Measurements from ENCODE around the gene FHAD1. TPM values are rescaled to one million over a fixed set of nuclear protein-coding genes. Genes with fewer than 3 reads are reported as not detected.

Gene FHAD1
- total RNA-seq, 6 donors from 2014 or later, result 2.0 to 45.8 (median 12.5) TPM

DNA sequence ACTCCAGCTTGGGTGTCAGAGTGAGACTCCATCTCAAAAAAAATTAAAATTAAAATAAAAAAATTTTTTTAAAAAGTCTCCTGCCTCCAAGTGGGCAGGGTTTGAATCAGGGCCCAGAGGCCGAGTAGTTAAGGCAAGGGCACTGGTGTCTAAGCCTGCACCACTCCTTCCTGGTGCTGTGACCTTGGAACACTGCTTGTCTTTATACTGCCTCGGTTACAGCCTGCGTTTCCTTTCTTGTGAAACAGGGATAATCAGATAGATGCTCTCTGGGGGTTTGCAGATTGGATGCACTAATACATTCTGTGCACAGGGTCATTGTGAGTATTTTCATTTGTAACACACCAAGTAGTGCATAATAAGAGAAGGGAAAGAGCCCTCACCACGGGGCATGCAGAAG, 104.3 kb downstream of the FHAD1 start:
- H3K4me3 ChIP-seq, result no peak overlapping the region
- no peaks in the 10 kb centered on the region for H3K9me3 ChIP-seq
- H3K27me3 ChIP-seq, result no peaks in the 10 kb centered on the region
- DNase-seq (no peak), ATAC-seq (ENCODE audit: low FRiP score in 2 of 2) (no peak)
- H3K4me1 ChIP-seq, result peaks cover 0 to 10% (median 2%) of the 10 kb centered on the region in 4 donors
- no peak for TF ChIP-seq POLR2AphosphoS5 (IDR thresholded peaks at IDR 0.05)
- no peak for TF ChIP-seq POLR2A (IDR thresholded peaks at IDR 0.05)
- no peak for TF ChIP-seq CTCF (IDR thresholded peaks at IDR 0.05)
- no peak for TF ChIP-seq EP300 (IDR thresholded peaks at IDR 0.05)
- H3K27ac ChIP-seq, result no peak overlapping the region
- 72 to 82% methylated on average over 4 of the region's 4 CpGs for WGBS, 2 donors
- H3K36me3 ChIP-seq, result no peaks in the 10 kb centered on the region

- Histone ChIP-seq H3K9me3 (no peaks in the 10 kb centered on the region), H3K27ac (no peak overlapping the region), H3K36me3 (no peaks in the 10 kb centered on the region), H3K4me3 (no peak overlapping the region), H3K27me3 (no peaks in the 10 kb centered on the region), H3K4me1 (peaks cover 0 to 5% (median 2%) of the 10 kb centered on the region in 4 donors)
- WGBS, 2 donors, result 61 to 73% methylated on average over 12 of the region's 12 CpGs
- ATAC-seq (ENCODE audit: low FRiP score in 2 of 2) (no peak), DNase-seq (no peak)
- TF ChIP-seq POLR2AphosphoS5 (IDR thresholded peaks at IDR 0.05) (no peak), EP300 (IDR thresholded peaks at IDR 0.05) (no peak), POLR2A (IDR thresholded peaks at IDR 0.05) (no peak), CTCF (IDR thresholded peaks at IDR 0.05) (no peak)
Observed at GRCh38 chr1:15352128-15352957, 105.3 kb downstream of the FHAD1 start.

DNA sequence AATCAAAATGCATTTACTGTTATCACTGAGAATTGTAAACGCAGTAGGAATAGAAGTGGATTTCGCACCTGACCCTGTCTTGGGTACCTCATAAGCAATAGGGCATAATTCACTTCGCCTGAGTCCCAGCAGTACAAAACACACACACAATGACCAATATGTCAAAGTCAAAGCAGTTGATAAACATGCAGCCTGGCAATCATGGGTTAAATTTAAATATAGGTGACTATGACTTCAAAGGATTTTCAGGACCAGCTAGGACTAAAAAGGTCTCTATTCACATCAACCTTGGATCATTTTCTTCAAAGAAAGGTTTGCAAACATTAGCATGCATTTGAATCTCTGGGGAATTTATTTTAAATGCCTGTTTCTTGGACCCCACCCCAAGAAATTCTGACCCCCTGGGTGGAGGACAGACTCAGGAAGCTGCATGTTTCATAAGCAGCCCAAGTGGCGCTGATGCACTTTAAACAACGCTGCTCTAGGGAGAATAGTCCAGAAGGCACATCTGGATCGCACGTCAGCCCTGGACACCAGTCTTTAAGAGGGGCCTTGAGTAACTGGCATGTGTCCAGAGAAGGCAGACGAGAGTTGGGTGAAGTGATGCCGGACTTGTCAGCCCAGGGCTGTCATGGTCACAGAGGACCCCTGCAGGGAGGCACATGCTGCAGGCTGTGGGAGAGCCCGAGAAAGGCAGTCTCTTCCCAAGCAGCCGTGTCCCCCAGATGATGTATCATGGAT, 107.0 kb downstream of the FHAD1 start:
- no peak for ATAC-seq (ENCODE audit: low FRiP score in 2 of 2)
- Histone ChIP-seq H3K27me3 (no peaks in the 10 kb centered on the region), H3K9me3 (no peaks in the 10 kb centered on the region), H3K4me1 (peaks cover 0 to 5% (median 2%) of the 10 kb centered on the region in 4 donors), H3K27ac (no peak overlapping the region), H3K36me3 (no peaks in the 10 kb centered on the region), H3K4me3 (no peak overlapping the region)
- DNase-seq, result no peak
- no peak for TF ChIP-seq POLR2AphosphoS5 (IDR thresholded peaks at IDR 0.05)
- no peak for TF ChIP-seq POLR2A (IDR thresholded peaks at IDR 0.05)
- TF ChIP-seq EP300 (IDR thresholded peaks at IDR 0.05), result no peak
- TF ChIP-seq CTCF (IDR thresholded peaks at IDR 0.05), result no peak
- WGBS, 2 donors, result 67 to 72% methylated on average over 7 to 11 of the region's 11 CpGs

DNA sequence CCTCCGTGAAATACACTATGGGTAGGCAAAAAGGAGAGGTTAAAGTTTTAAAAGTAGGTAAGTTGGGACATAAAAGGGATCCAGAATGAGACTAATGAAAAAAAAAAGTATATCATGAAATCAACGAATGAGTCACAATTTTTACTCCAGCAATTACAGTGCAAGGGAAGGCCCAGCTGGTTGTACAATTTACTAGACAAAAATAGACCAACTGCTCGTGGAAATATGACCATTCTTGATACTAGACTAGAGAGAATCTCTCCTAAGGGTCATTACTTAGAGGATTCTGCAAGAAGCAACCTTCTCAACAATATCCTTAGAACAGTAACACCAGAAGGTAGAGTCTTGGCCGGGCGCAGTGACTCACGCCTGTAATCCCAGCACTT, 107.5 kb downstream of the FHAD1 start:
- no peak overlapping the region for H3K4me3 ChIP-seq
- no peaks in the 10 kb centered on the region for H3K9me3 ChIP-seq
- ATAC-seq (ENCODE audit: low FRiP score in 2 of 2), result no peak
- no peaks in the 10 kb centered on the region for H3K36me3 ChIP-seq
- H3K27me3 ChIP-seq, result no peaks in the 10 kb centered on the region
- 77 to 81% methylated on average over 6 of the region's 6 CpGs for WGBS, 2 donors
- no peak for DNase-seq
- peaks cover 0 to 5% (median 2%) of the 10 kb centered on the region in 4 donors for H3K4me1 ChIP-seq
- no peak overlapping the region for H3K27ac ChIP-seq
- TF ChIP-seq POLR2A (IDR thresholded peaks at IDR 0.05) (no peak), CTCF (IDR thresholded peaks at IDR 0.05) (no peak), POLR2AphosphoS5 (IDR thresholded peaks at IDR 0.05) (no peak), EP300 (IDR thresholded peaks at IDR 0.05) (no peak)

Data from upper lobe of left lung (tissue), 6 donors.